GF-D8 (cell line): ENCODE measurements around the gene PRDX1.
A peak's percentile ranks its signal among the peaks of the same experiment; 100 is the strongest.

Experiments used
- DNase-seq: peaks from one replicate; lab custom pipeline; 2025; lab: John Stamatoyannopoulos, UW

PRDX1 gene

GRCh38 chr1:45521413-45522323, at the start of gene PRDX1:
PRDX1 (minus strand) TSS chr1:45521884; CDS start chr1:45519043, 2,841 bp downstream.
- DNase-seq = peak; percentile 89

- no peak for DNase-seq
Observed at GRCh38 chr1:45570631-45571030, 48.9 kb upstream of the PRDX1 start.

- DNase-seq = peak; percentile 28
Observed at GRCh38 chr1:45569962-45570581, 48.4 kb upstream of the PRDX1 start.

GRCh38 chr1:45569571-45569961, 47.9 kb upstream of the PRDX1 start:
- no peak for DNase-seq

- DNase-seq = no peak
Observed at GRCh38 chr1:45568421-45568820, 46.7 kb upstream of the PRDX1 start.

GRCh38 chr1:45567911-45568310, 46.2 kb upstream of the PRDX1 start:
- DNase-seq = no peak

GRCh38 chr1:45566722-45567121, 45.0 kb upstream of the PRDX1 start:
- no peak for DNase-seq

- DNase-seq = no peak
Observed at GRCh38 chr1:45563843-45564242, 42.2 kb upstream of the PRDX1 start.

GRCh38 chr1:45557422-45557944, 35.8 kb upstream of the PRDX1 start:
- no peak for DNase-seq

- no peak for DNase-seq
Observed at GRCh38 chr1:45554198-45554597, 32.5 kb upstream of the PRDX1 start.

GRCh38 chr1:45552331-45552730, 30.6 kb upstream of the PRDX1 start:
- DNase-seq = no peak

GRCh38 chr1:45551684-45552083, 30.0 kb upstream of the PRDX1 start:
- no peak for DNase-seq

GRCh38 chr1:45550401-45551351, 29.0 kb upstream of the PRDX1 start, which contains the start of gene AKR1A1:
AKR1A1 (plus strand) TSS chr1:45550826; CDS start chr1:45561795, 10,969 bp downstream.
- DNase-seq = peak; percentile 79

GRCh38 chr1:45545553-45546310, 24.0 kb upstream of the PRDX1 start:
- no peak for DNase-seq

GRCh38 chr1:45545019-45545493, 23.4 kb upstream of the PRDX1 start:
- DNase-seq = no peak

GRCh38 chr1:45544530-45544929, 22.8 kb upstream of the PRDX1 start:
- DNase-seq = no peak

GRCh38 chr1:45543581-45544417, 22.1 kb upstream of the PRDX1 start:
- DNase-seq = peak; percentile 87

GRCh38 chr1:45542591-45542990, 20.9 kb upstream of the PRDX1 start:
- DNase-seq = no peak

- no peak for DNase-seq
Observed at GRCh38 chr1:45541193-45541592, 19.5 kb upstream of the PRDX1 start.

GRCh38 chr1:45536886-45537285, 15.2 kb upstream of the PRDX1 start:
- DNase-seq = no peak
